Measurements from ENCODE around the gene PRKCA.

- TF ChIP-seq POLR2A (IDR thresholded peaks at IDR 0.05; ENCODE audit: low read depth, low read length): no peak
- TF ChIP-seq POLR2AphosphoS5 (IDR thresholded peaks at IDR 0.05; ENCODE audit: low read depth, low read length): no peak
Measured at GRCh38 chr17:66711881-66712321, 409.5 kb downstream of the PRKCA start.
